IPS-18c (cell line): ENCODE data around the gene FBL.
"Not testable (repeated sequence)": the region's sequence is repeated elsewhere in the genome, so short reads cannot be mapped to it uniquely, and the experiment has no call there.

ENCODE experiments used
- H3K4me3 ChIP-seq: 2 replicates; pipeline ENCODE4 v1.7.0; 2013; ENCODE audit warnings: low read depth, mild to moderate bottlenecking, low read length, moderate library complexity; ENCODE audit not compliant: insufficient read depth
- H3K9me3 ChIP-seq: one replicate; pipeline ENCODE4 v1.6.1; 2013; ENCODE audit warnings: mild to moderate bottlenecking, low read length, moderate library complexity; ENCODE audit not compliant: control insufficient read depth, insufficient read depth

The FBL gene

DNA sequence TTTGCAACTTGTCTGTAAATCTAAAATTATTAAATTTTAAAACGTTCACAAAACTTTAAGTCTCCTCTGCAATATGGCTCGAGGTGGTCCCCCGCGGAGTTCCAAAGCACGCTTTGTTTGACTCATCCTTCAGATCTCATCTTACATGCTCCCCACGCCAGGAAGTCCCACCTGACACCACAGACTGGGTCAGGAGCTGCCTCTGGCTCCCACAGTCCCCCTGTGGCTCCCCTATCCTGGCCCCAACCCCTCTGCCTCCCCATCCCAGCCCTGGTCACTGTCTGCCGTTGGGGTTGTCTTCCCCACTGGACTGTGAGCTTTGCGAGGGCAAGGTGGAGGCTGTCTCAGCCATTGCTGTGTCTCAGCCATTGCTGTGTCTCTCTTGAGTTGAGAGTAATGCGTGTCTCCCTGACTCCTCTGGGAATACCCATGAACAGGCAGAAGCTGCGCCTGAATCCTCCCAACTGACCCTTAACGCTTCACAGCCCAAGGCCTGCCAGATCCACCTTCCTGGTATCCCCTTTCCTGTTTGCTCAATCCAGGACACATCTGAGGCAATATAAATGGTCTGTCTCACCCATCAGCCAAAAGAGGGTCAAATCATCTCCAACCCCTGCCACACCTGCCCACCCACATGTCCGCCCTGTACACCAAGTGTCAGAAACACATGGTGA lies 28.2 kb downstream of the FBL start:
- no peak overlapping the region for H3K4me3 ChIP-seq
- H3K9me3 ChIP-seq = no peaks in the 10 kb centered on the region

DNA sequence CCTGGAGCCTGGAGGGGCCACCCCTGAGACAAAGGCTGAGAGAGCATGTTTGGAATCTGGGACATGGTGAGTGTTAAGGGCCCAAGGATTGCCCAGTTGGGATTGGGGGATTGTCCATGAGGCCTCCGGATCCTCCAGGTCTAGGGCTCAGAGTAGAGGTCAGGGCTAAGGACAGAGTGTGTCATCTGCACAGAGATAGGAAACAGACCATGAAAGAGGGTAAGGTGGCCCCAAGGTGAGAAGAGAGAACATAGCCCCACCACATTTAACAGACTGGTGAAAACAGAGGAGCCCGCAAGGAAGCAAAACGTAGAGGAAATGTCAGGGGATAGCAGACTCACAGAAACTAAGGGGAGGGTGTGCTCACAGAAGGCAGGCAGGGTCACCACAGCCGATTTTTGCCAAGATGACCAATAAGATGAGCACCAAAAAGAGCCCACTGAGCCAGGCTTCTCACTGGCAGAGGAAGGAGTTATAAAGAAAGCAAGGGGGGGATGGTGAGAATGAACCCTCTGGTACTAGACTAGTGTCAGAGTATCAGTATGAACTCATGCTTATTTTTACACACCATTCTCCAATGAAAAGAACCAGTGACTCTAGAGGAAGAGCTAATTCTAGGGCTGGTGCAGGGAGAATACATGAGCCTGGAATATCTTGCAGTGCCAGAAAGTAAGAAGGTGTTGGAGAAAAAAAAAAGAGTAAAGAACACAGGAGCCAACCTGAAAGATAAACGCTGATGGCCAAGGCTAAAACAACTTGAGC lies 29.7 kb downstream of the FBL start:
- Histone ChIP-seq H3K9me3 (no peaks in the 10 kb centered on the region), H3K4me3 (no peak overlapping the region)

DNA sequence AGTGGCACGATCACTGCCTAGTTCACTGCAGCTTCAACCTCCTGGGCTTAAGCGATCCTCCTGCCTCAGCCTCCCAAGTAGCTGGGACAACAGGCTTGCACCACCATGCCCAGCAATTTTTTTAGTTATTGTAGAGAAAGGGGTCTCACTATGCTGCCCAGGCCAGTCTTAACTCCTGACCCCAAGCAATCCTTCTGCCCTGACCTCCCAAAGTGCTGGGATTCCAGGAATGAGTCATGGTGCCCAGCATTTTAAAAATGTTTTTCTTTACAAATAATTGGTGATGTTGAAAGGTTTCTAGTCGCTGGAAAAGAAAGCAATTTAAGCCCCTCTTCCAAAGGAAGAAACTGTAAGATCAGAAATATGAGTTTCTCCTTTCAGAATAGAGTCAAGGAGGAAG lies 31.6 kb downstream of the FBL start:
- Histone ChIP-seq H3K9me3 (no peaks in the 10 kb centered on the region), H3K4me3 (no peak overlapping the region)

DNA sequence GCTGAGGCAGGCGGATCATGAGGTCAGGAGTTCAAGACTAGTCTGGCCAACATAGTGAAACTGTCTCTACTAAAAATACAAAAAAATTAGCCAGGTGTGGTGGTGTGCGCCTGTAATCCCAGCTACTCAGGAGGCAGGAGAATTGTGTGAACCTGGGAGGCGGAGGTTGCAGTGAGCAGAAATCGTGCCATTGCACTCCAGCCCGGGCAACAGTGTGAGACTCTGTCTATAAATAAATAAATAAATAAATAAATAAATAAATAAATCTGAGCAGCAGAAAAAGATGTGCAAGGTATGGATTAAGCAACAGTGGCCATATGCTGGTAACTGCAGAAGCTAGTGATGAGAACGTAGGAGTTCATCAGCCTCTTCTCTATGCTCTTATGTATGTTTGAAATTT lies 32.1 kb downstream of the FBL start:
- not testable (repeated sequence) for H3K9me3 ChIP-seq, H3K4me3 ChIP-seq

DNA sequence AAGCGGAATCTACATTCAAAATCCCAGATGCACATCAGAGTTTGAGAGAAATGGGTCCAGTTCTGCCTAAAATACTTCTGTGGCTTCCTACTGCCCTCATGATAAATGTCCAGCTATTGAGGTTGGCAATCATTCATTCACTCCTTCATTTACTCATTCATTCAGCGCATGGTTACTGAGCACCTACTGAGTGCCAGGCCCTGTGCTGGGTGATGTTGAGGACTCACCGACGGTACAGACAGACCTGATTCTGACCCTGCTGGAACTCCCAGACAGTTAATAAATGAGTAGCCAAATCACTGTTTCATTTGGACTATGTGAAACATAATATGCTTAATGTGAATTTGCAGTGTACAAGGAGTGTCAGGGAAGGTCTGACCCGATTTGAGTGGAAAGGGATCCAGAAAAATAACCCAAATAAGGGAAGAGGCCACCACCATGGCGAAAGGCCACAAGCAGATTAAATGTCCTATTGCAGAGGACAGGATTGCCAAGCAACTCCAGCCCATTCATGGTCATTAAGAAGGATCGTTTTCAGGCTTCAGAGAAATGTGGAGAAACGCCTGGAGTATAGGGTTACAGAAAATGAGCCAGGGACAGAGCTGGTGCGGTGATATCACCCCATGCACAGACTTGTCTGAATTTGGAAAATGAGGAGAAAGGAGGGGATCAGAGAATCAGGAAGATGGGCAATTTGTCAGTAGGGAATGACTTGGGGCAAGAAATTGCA lies 32.8 kb downstream of the FBL start:
- no peak overlapping the region for H3K4me3 ChIP-seq
- no peaks in the 10 kb centered on the region for H3K9me3 ChIP-seq

DNA sequence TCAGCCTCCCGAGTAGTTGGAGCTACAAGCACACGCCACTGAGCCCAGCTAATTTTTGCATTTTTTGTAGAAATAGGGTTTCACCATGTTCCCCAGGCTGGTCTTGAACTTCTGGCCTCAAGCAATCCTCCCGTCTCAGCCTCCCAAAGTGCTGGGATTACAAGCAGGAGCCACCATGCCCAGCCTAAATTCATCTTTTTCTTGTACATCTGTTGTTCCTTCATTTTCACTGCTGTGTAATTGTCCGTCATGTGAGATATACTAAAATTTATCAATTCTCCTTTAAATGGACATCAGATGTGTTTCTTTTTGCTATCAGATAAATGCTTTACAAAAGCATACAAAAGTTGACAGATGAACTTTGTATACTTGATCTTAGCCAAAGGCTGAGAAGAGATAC lies 35.1 kb downstream of the FBL start:
- Histone ChIP-seq H3K4me3 (no peak overlapping the region), H3K9me3 (no peaks in the 10 kb centered on the region)

DNA sequence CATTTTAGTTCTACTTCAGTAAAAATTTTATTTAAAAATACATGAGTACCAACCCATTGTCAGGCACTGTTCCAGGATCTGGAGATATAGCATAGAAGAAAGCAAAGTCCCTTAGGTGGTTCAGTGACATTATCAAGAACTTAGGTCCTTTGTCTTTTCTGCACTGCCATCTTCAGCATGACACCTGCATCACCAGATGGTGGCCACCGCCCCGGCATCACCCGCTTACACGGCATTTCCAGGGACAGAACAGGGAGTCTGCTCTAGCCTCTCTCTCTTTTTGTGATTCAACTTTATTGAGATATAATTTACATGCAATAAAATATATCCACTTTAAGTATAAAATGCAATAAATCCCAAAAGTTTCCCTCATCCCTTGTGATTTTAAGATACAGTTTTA lies 35.8 kb downstream of the FBL start:
- H3K9me3 ChIP-seq = no peaks in the 10 kb centered on the region
- H3K4me3 ChIP-seq = no peak overlapping the region

DNA sequence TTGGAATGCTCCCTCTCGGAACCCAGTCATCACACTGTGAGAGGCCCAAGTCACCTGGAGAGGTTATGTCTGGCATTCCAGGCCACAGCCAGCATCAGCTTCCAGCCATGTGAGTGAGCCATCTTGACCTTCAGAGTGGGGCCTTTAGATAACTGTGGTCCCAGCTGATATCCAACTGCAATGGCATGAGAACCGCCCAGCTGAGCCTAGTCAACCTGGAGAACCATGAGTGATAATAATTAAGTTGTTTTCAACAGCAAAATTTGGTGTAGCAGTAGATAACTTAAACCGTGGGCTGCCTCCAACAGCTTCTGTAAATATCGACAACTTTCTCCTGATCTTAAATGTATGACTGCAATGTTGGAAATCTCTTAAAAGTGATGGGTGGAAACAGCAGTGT lies 36.8 kb downstream of the FBL start:
- Histone ChIP-seq H3K4me3 (no peak overlapping the region), H3K9me3 (no peaks in the 10 kb centered on the region)

DNA sequence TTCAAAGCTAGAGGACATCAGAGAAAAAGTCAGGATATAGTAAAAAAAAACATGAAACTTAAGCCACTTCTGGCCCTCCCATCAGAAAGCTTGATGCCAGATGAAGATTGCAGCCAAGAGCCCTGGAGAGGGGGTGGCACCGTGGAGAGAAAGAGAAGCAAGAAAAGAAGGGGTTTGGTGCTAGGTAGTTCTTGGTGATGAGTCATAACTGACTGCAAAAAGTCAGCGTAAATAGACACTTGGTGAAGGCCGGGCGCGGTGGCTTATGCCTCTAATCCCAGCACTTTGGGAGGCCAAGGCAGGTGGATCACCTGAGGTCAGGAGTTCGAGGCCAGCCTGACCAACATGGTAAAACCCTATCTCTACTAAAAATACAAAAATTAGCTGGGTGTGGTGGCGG lies 37.5 kb downstream of the FBL start:
- H3K9me3 ChIP-seq, H3K4me3 ChIP-seq: not testable (repeated sequence)

DNA sequence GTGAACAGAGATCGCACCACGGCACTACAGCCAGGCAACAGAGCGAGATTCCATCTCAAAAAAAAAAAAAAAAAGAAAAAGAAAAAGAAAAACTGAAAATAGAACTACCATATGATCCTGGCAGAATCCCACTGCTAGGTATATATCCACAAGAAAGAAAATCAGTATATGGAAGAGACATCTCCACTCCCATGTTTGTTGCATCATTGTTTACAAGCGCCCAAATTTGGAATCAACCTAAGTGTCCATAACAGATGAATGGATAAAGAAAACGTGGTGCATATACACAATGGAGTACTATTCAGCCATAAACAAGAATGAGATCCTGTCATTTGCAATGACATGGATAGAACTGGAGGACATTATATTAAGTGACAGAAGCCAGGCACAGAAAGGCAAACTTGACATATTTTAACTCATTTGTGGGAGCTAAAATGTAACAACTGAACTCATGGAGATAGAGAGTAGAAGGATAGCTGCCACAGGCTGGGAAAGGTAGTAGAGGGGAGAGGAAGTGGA lies 38.3 kb downstream of the FBL start:
- H3K4me3 ChIP-seq = no peak overlapping the region
- H3K9me3 ChIP-seq = no peaks in the 10 kb centered on the region

DNA sequence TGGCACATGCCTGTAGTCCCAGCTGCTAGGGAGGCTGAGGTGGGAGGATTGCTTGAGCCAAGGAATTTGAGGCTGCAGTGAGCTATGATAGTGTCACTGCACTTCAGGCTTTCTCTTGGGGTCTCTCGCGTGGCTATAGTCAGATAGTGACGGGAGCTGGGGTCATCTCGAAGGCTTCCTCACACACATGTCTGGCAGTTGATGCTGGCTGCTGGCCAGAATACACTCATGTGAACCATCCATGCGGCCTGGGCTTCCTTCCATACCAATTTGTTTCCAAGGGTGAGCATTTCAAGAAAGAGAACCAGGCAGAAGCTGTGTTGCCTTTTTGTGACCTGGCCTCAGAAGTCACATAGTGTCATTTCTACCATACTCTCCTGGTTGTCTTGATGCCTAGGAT lies 41.1 kb downstream of the FBL start:
- Histone ChIP-seq H3K4me3 (no peak overlapping the region), H3K9me3 (no peaks in the 10 kb centered on the region)

DNA sequence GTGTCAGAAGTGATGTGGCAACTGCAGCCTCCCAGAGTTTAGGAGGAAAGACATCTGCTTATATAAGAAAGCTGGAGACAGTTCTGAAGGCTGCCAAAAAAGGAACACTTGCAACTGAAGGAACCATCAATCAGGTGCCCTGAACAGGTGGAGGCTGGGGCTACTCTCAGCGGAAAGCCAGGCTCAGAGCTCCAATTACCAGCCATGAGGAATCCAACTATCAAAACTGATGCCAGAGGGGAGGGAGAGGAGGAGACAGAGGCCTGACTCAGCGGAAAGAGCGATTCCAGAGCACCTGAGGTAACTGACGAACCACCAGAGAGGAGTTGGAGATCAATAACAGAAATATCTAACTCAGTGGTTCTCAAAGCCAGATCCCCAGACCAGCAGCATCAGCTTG lies 43.2 kb downstream of the FBL start:
- Histone ChIP-seq H3K9me3 (no peaks in the 10 kb centered on the region), H3K4me3 (no peak overlapping the region)

DNA sequence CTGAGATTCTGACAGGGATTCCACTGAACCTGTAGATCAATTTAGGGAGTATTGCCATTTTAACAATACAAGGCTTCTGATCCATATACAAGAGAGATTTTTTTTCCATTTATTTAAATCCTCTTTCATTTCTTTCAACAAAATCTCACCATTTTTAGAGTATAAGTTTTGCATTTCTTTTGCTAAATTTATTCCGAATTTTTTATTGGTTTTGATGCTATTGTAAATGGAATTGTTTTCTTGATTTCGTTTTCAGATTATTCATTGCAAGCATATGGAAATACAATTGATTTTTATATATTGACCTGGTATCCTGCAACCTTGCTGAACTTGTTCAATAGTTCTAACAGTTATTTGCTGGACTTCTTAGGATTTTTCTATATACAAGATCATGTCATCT lies 49.1 kb downstream of the FBL start:
- Histone ChIP-seq H3K4me3 (no peak overlapping the region), H3K9me3 (no peaks in the 10 kb centered on the region)

DNA sequence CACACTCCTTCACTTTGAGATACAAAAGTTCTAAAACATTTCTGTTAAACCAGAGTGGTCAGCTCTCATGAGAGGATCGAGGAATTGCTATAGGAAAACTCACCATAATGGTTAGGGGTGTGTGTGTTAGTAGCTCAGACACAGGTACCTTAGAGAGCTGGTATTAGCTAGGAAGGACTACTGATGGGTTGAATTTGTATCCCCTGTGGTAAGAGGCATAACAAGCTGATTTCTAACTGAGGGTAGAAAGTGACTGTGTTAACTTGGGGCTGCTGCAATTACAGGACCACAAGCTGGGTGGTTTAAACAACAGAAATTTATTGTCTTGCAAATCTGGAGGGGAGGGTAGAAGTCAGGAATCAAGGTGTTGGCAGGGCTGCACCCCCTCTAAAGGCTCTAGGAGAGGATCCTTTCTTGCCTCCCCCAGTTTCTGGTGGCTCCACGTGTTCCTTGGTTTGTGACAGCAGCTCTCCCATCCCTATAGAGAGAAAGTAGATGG lies 50.1 kb downstream of the FBL start:
- Histone ChIP-seq H3K4me3 (no peak overlapping the region), H3K9me3 (no peaks in the 10 kb centered on the region)

DNA sequence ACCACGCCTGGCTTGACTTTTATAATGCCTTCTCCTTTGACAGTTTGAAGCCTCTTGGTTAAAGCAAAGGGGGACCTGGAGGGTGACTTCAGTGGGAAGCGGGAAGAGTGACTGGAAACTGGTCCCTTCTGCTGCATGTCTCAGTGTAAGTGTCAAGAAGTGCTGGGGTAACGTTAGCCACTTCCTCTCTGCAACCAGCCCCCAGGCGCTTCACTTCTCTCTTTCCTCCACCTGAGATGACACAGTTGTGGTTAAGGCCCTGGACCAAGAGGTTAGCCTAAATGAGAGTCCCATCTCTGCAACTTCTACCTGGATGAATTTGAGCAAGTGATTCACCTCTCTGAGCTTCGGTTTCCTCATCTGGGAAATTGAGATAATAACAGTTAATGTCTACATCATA lies 51.2 kb downstream of the FBL start:
- H3K9me3 ChIP-seq = no peaks in the 10 kb centered on the region
- H3K4me3 ChIP-seq = no peak overlapping the region

DNA sequence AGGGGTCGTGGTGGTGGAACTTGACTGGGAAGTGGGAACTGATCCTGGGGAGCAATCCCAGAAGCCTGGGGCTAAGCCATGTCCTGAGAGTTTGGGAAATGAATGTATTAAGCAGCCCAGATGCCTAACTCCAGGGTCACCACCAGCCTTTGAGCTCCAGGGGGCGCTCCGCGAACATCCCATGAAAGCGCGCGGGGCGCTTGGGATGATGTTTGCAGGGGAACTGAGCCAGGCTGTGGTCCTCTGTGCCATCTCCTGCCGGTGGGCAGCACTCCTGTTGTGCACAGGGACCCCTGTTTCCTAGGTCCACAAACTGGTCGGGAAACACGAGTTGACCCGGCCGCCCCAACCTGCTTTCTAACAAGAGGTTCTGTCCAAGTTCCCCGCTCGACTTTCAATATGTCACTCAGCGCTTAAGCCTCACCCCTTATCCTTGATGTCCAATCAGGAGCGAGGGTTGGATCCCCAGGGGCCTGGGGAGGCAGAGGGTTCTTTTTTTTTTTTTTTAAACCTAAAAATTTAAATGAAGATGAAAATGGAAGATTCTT lies 53.1 kb downstream of the FBL start:
- Histone ChIP-seq H3K9me3 (no peaks in the 10 kb centered on the region), H3K4me3 (peak overlapping the region; percentile 47)

DNA sequence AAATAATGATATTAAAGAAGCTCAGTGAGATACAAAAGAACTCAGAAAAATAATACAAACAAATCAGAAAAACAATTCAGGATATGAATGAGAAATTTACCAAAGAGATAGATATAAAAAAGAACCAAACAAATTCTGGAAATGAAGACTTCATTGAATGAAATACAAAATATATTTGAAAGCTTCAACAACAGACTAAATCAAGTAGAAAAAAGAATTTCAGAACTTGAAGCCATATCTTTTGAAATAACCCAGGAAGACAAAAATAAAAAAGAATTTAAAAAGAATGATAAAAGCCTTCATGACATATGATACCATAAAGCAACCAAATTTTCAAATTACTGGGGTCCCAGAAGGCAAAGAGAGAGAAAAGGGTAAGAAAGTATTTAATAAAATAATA lies 57.9 kb downstream of the FBL start:
- no peak overlapping the region for H3K4me3 ChIP-seq
- H3K9me3 ChIP-seq = no peaks in the 10 kb centered on the region
